Activated B cell treated with CpG ODN at 0.5 μM for 24 hours (primary cell): Measurements from ENCODE around the gene MPRIP. TPM values are rescaled to one million over a fixed set of nuclear protein-coding genes. Genes with fewer than 3 reads are reported as not detected.

Experiments used
- ATAC-seq: fragments of 200-7000 bp; cut with Tn5 transposase; one replicate; pipeline ENCODE4 v1.10.0; 2021; ENCODE audit warnings: low read depth, mild to moderate bottlenecking, moderate library complexity
- CTCF ChIA-PET: fragments of 350-600 bp; sonication (Branson Sonifier 250); formaldehyde crosslinking; loops from one replicate; lab custom pipeline; 2021; ENCODE audit warnings: antibody characterized with exemption; lab: Charles Lee
- POLR2A ChIA-PET: fragments of 350-600 bp; sonication (Branson Sonifier 250); formaldehyde crosslinking; loops from one replicate; lab custom pipeline; 2021; ENCODE audit warnings: antibody characterized with exemption; lab: Charles Lee
- DNase-seq: peaks from one replicate; pipeline ENCODE4 v3.0.0; 2022
- H3K27ac Mint-ChIP-seq: one replicate; pipeline ENCODE4 v1.8.0; 2020; ENCODE audit warnings: mixed read lengths
- H3K27me3 Mint-ChIP-seq: one replicate; pipeline ENCODE4 v1.8.0; 2021; ENCODE audit warnings: mixed read lengths
- H3K36me3 Mint-ChIP-seq: one replicate; pipeline ENCODE4 v1.8.0; 2021; ENCODE audit warnings: low read depth, mixed read lengths
- H3K4me1 Mint-ChIP-seq: one replicate; pipeline ENCODE4 v1.8.0; 2021; ENCODE audit warnings: mixed read lengths
- H3K4me3 Mint-ChIP-seq: one replicate; pipeline ENCODE4 v1.8.0; 2020; ENCODE audit warnings: mild to moderate bottlenecking, mixed read lengths
- H3K9me3 Mint-ChIP-seq: one replicate; pipeline ENCODE4 v1.8.0; 2020; ENCODE audit warnings: mixed read lengths
- intact Hi-C: fragments of 100-400 bp; cut with micrococcal nuclease; formaldehyde crosslinking; loops from one replicate; pipeline ENCODE4 v1.15.1; 2024
- total RNA-seq: library from RNA; stranded (reverse); gene quantifications from 2 replicates; pipeline ENCODE4 v1.2.3, GENCODE V29; 2022
- TF ChIP-seq, protein P1 (sequence below): fragments of 200-600 bp; IDR thresholded peaks from one replicate; pipeline ENCODE4 v1.8.0; 2022; ENCODE audit warnings: antibody characterized with exemption, mild to moderate bottlenecking

The MPRIP gene
- total RNA-seq, 1 donor from 2014 or later: 231 TPM

GRCh38 chr17:17048106-17048505 lies 5.8 kb downstream of the MPRIP start:
- peak overlapping the region; percentile 13 for H3K27ac Mint-ChIP-seq
- H3K4me1 Mint-ChIP-seq: peaks cover 92% of the 10 kb centered on the region

DNA sequence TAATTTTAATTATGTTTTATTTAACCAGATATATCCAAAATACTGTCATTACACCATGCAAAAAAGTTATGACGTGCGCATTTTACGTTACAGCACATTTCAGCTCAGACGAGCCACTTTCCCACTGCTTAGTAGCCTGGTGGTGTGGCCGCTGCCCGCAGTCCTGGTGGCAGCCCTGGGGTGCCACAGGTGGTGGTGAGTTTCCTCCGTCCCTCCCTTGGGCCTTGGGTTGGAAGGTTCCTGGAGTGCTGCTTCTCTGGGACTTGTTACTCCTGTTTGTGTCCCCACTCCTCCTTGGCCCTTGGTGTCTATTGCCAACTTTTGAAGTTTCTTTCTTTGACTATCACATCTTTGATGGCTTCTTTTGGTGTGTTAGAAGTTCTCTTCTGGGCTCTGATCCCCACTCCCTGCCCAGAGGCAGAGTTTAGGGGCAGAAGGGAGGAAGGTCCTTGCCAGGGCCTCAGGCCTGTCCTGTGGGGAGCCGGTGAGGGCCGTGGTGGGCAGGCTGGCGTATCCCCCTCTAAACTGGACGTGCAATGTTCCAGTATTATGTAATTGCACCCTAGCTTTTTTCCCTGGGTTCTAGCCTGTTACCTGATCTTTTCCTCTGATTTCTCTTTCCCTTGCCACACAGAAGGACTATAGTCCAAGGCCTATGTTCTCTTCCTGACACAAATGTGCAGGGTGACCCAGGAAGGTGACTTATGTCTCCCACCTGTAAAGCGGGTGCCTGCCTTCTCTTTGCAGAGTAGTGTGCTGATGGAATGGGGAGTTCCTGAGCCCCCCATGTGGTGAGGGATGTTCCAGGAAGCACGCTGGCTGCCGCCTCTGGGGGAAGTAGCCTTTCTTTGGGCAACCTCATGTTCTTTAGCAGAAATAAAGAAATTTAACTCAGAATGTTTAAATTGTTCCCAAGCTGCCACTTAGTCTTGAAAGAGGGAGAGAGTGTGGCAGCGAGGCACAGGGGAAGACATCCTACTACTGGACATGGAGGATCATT lies 8.4 kb downstream of the MPRIP start:
- CTCF ChIA-PET: no interaction called here
- no peaks in the 10 kb centered on the region for H3K27me3 Mint-ChIP-seq
- DNase-seq: peak; percentile 11
- POLR2A ChIA-PET: interaction anchor here (0.7 kb wide), 4 partner anchors 9 to 77 kb away, joined by 5 to 6 read pairs (median 5); no protein-coding TSS in a partner anchor
- intact Hi-C loops: no loop called here
- peaks cover 3% of the 10 kb centered on the region for H3K36me3 Mint-ChIP-seq
- H3K27ac Mint-ChIP-seq: no peak overlapping the region
- TF ChIP-seq, protein P1, sequence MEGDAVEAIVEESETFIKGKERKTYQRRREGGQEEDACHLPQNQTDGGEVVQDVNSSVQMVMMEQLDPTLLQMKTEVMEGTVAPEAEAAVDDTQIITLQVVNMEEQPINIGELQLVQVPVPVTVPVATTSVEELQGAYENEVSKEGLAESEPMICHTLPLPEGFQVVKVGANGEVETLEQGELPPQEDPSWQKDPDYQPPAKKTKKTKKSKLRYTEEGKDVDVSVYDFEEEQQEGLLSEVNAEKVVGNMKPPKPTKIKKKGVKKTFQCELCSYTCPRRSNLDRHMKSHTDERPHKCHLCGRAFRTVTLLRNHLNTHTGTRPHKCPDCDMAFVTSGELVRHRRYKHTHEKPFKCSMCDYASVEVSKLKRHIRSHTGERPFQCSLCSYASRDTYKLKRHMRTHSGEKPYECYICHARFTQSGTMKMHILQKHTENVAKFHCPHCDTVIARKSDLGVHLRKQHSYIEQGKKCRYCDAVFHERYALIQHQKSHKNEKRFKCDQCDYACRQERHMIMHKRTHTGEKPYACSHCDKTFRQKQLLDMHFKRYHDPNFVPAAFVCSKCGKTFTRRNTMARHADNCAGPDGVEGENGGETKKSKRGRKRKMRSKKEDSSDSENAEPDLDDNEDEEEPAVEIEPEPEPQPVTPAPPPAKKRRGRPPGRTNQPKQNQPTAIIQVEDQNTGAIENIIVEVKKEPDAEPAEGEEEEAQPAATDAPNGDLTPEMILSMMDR: no peak
- no peak overlapping the region for H3K4me3 Mint-ChIP-seq
- peaks cover 2% of the 10 kb centered on the region for H3K9me3 Mint-ChIP-seq
- H3K4me1 Mint-ChIP-seq: peaks cover 80% of the 10 kb centered on the region
- ATAC-seq: no peak

More at GRCh38 chr17:17048106-17048505, 5.8 kb downstream of the MPRIP start:
- ChIA-PET POLR2A (no interaction called here), CTCF (no interaction called here)
- intact Hi-C loops: no loop called here
- ATAC-seq: no peak
- TF ChIP-seq, protein P1: no peak
- Mint-ChIP-seq H3K27me3 (no peaks in the 10 kb centered on the region), H3K4me3 (no peak overlapping the region), H3K9me3 (peaks cover 2% of the 10 kb centered on the region), H3K36me3 (peaks cover 3% of the 10 kb centered on the region)
- DNase-seq: peak; percentile 12

- Mint-ChIP-seq H3K27me3 (no peaks in the 10 kb centered on the region), H3K27ac (no peak overlapping the region), H3K4me1 (peaks cover 72% of the 10 kb centered on the region), H3K9me3 (no peaks in the 10 kb centered on the region), H3K4me3 (no peak overlapping the region), H3K36me3 (peaks cover 3% of the 10 kb centered on the region)
- peak; percentile 3 for DNase-seq
- TF ChIP-seq, protein P1: no peak
- ChIA-PET POLR2A (interaction anchor here (0.9 kb wide), 1 partner anchor 15 kb away, joined by 3 read pairs; no protein-coding TSS in a partner anchor), CTCF (no interaction called here)
- intact Hi-C loops: no loop called here
- ATAC-seq: no peak
Measured at GRCh38 chr17:17051380-17051779, 9.1 kb downstream of the MPRIP start.

- Mint-ChIP-seq H3K27me3 (no peaks in the 10 kb centered on the region), H3K4me1 (peaks cover 70% of the 10 kb centered on the region), H3K36me3 (peaks cover 5% of the 10 kb centered on the region), H3K4me3 (no peak overlapping the region), H3K9me3 (no peaks in the 10 kb centered on the region), H3K27ac (no peak overlapping the region)
- DNase-seq: peak; percentile 12
- intact Hi-C loops: loop anchor here (2.0 kb wide), 1 partner anchor 15 kb away; no protein-coding TSS in a partner anchor
- TF ChIP-seq, protein P1: no peak
- ChIA-PET POLR2A (interaction anchor here (0.9 kb wide), 1 partner anchor 16 kb away, joined by 3 read pairs; no protein-coding TSS in a partner anchor), CTCF (interaction anchor here (1.9 kb wide), 1 partner anchor 57 kb away, joined by 4 read pairs; no protein-coding TSS in a partner anchor)
- ATAC-seq: no peak
Measured at GRCh38 chr17:17051791-17052461, 9.7 kb downstream of the MPRIP start.
